Astrocyte (in vitro differentiated cells and primary cell): Measurements from ENCODE around the gene CT45A6.
"Not testable (repeated sequence)": the region's sequence is repeated elsewhere in the genome, so short reads cannot be mapped to it uniquely, and the experiment has no call there.

Source experiments
- CTCF ChIP-seq: IDR thresholded peaks from 2 replicates; pipeline ENCODE4 v1.5.1; 2011; ENCODE audit warnings: low read depth, mild to moderate bottlenecking, inconsistent platforms, low read length, moderate library complexity; ENCODE audit not compliant: insufficient read depth
- EZH2 ChIP-seq: IDR thresholded peaks from 2 replicates; pipeline ENCODE4 v1.6.1; 2012; ENCODE audit warnings: mild to moderate bottlenecking, low read length, inconsistent platforms; ENCODE audit not compliant: insufficient read depth

DNA sequence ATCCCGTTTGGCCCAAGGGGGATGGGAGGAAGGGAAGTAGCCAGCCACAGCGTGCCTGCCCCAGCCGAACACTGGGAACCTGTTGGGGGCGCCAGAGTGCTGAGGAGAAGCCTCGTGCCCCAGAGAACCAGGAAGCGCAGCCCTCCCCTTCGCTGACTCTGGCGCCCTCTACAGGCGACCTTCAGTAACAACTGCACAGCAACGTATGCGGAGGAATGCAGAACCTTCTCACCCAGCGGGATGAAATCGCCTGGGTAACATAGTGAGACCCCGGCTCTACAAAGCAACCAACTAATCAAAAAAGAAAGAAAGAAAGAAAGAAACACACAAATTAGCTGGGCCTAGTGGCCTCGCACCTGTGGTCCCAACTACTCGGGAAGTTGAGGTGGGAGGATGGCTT, 17.2 kb downstream of the CT45A6 start, which contains the start of gene CT45A5:
- TF ChIP-seq CTCF, EZH2: not testable (repeated sequence)
